Heart left ventricle (tissue), 16 donors: ENCODE data around the gene ZFYVE26. TPM values are rescaled to one million over a fixed set of nuclear protein-coding genes. Genes with fewer than 3 reads are reported as not detected.
"Not testable (repeated sequence)": the region's sequence is repeated elsewhere in the genome, so short reads cannot be mapped to it uniquely, and the experiment has no call there.

Experiments
- ATAC-seq, 4 donors: fragments of 200-7000 bp; cut with Tn5 transposase; one replicate each; pipeline ENCODE4 v1.9.1; 2020 to 2022; ENCODE audit warnings: moderate library complexity in 4 of 4, mild to moderate bottlenecking in 3 of 4, moderate number of reproducible peaks in 1 of 4
- DNase-seq, 5 donors: peaks; one replicate each; pipeline ENCODE4 v3.0.0-alpha.2; 2020
- H3K27ac ChIP-seq, 12 donors: fragments of 200-600 bp; sonication (generic) in 4 of 12; one replicate each; pipeline versions ENCODE4 v1.5.0 to v1.8.0; 2016 to 2022; ENCODE audit warnings: mild to moderate bottlenecking in 2 of 12
- H3K27me3 ChIP-seq, 9 donors: fragments of 200-600 bp; sonication (generic) in 2 of 9; one replicate each; pipeline versions ENCODE4 v1.5.1 to v1.8.0; 2016 to 2022; ENCODE audit warnings: mild to moderate bottlenecking in 3 of 9
- H3K36me3 ChIP-seq, 9 donors: fragments of 200-600 bp; sonication (generic) in 2 of 9; one replicate each; pipeline versions ENCODE4 v1.5.0 to v1.8.0; 2018 to 2022; ENCODE audit warnings: mild to moderate bottlenecking in 2 of 9
- H3K4me1 ChIP-seq, 12 donors: fragments of 200-600 bp; sonication (generic) in 4 of 12; one replicate each; pipeline versions ENCODE4 v1.5.0 to v1.8.0; 2016 to 2022; ENCODE audit warnings: mild to moderate bottlenecking in 3 of 12
- H3K4me3 ChIP-seq, 12 donors: fragments of 200-600 bp; sonication (generic) in 4 of 12; one replicate each; pipeline versions ENCODE4 v1.5.0 to v1.8.0; 2017 to 2022; ENCODE audit warnings: mild to moderate bottlenecking in 9 of 12, moderate library complexity in 4 of 12
- H3K9me3 ChIP-seq, 12 donors: fragments of 200-600 bp; sonication (generic) in 4 of 12; one replicate each; pipeline versions ENCODE4 v1.5.0 to v1.8.0; 2016 to 2022; ENCODE audit warnings: mild to moderate bottlenecking in 1 of 12
- POLR2A ChIP-seq, 2 donors: fragments of 450-650 bp; IDR thresholded peaks; one replicate each; pipeline ENCODE4 v1.6.1; 2017; ENCODE audit warnings: antibody characterized with exemption in 2 of 2, mild to moderate bottlenecking in 2 of 2, moderate library complexity in 2 of 2
- WGBS, 4 donors: extraction: QIAGEN DNeasy Blood & Tissue Kit in 2 of 4; methylation state at CpG; one replicate each; pipeline versions ENCODE4 v1.1.5 to v1.1.7; 2013 to 2018; 5-methylcytosine and 5-hydroxymethylcytosine counted together
- intact Hi-C, 10 donors: fragments of 100-400 bp; cut with DNase I; formaldehyde crosslinking; loops; one replicate each; pipeline versions ENCODE4 v1.11.1 to v1.14.2; 2022
- polyA plus RNA-seq, 2 donors: library from polyadenylated mRNA; stranded (reverse); fragments of 200-250 nt; gene quantifications; one replicate each; pipeline ENCODE4 v1.2.3, GENCODE V29; 2013
- total RNA-seq, 9 donors: library from RNA; depleted of rRNA in 2 of 9; stranded (reverse); fragments of >200 nt in 2 of 9; fragmentation: NEBNext Ultra II Directional in 3 of 9; extraction: Animal tissue kit (Norgen Biotek cat#: 25700) in 3 of 9; gene quantifications; one replicate each; pipeline versions ENCODE4 v1.1.0 to v1.2.4, GENCODE V29; 2016 to 2023
- TF ChIP-seq, protein P1 (sequence below), 12 donors: fragments of 200-600 bp; sonication (generic) in 4 of 12; IDR thresholded peaks; one replicate each; pipeline versions ENCODE4 v1.5.0 to v1.8.0; 2018 to 2022; ENCODE audit warnings: antibody characterized with exemption in 12 of 12, mild to moderate bottlenecking in 5 of 12
- donor health status: ischemic (EF 13 %, LVEDD 7.1; RV severe dilation, severe dysfunction).
- donor health status: healthy with polysubstance abuse.
- donor health status: DM: no; HTN: yes; CAD: no.
- donor health status: DM: no; HTN: no; CAD: no.
- donor health status: ischemic (EF 25% LVEDD 6.9; RV normal size, moderate dysfunction).
- donor health status: ischemic (EF 25% LVEDD 5.7; RV mildly dilated, moderate dysfunction).
- donor health status: healthy.
- donor health status: DM: yes; HTN: yes; CAD: no.
- donor health status: ischemic (EF 35%, LVEDD 5.7; RV mildly dilated, moderate dysfunction).
- donor health status: nonischemic (EF 11% LVEDD 7.7; RV severe dilation, severe dysfunction).
- donor health status: DM: yes; HTN: yes; CAD: no.
- donor health status: PGD.
- donor health status: ischemic (EF 29% LVEDD 5.4; RV normal size, mild dysfunction).
- donor health status: nonischemic (EF 23%, LVEDD 6.1; RV moderate dilation, normal function).

ZFYVE26 gene
- total and polyA plus RNA-seq, 11 donors: 5.1 to 24.1 (median 18.2) TPM

DNA sequence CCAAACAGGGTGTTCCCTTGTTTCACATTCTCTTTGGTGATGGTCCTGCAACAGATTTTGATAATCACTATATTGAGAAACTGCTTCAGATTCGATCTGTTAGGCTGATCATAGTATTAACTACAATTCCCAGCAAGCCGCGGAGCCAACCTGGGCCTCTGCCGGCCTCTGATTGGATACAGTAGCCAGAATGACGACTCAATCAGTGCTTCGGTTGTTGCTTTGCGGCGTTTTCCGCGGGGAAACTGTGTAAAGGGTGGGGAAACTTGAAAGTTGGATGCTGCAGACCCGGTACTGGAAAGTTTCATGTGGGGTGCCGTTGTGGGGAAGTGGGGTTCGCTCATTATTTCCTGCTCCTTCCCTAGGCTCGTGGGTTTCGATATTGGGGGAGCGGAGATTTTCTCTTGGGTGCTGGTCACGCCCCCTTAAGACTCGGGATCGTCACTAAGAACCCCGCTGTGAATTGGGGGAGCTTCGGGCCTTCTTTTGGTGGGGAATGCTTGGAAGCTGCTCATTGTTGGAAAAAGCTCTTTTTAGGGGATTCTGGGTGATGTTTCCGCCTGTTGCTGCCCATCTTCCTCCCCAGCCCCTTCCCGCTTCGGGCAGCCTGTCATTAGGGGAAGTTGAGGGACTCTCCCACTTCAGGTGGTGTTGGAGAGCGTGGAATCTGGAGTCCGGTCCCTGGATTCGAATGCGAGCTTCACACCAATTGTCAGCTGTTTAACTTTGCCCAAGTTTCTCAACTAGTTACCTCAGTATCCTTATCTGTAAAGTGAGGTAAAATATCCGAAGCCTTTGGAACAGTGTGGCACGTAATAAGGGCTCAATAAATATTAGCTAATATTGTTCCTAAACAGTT is 3.4 kb upstream of the ZFYVE26 start, which contains the start of gene RAD51B:
RAD51B (plus strand) TSS at position 217 of the 859 bp plus-strand sequence.
- peaks cover 0 to 46% (median 15%) of the 10 kb centered on the region in 12 donors for H3K4me1 ChIP-seq
- peaks cover 0 to 3% (median 0%) of the 10 kb centered on the region in 9 donors for H3K36me3 ChIP-seq
- WGBS, 4 donors: 1% methylated on average over 28 to 30 of the region's 30 CpGs
- H3K27me3 ChIP-seq: no peaks in the 10 kb centered on the region
- TF ChIP-seq, protein P1, sequence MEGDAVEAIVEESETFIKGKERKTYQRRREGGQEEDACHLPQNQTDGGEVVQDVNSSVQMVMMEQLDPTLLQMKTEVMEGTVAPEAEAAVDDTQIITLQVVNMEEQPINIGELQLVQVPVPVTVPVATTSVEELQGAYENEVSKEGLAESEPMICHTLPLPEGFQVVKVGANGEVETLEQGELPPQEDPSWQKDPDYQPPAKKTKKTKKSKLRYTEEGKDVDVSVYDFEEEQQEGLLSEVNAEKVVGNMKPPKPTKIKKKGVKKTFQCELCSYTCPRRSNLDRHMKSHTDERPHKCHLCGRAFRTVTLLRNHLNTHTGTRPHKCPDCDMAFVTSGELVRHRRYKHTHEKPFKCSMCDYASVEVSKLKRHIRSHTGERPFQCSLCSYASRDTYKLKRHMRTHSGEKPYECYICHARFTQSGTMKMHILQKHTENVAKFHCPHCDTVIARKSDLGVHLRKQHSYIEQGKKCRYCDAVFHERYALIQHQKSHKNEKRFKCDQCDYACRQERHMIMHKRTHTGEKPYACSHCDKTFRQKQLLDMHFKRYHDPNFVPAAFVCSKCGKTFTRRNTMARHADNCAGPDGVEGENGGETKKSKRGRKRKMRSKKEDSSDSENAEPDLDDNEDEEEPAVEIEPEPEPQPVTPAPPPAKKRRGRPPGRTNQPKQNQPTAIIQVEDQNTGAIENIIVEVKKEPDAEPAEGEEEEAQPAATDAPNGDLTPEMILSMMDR (IDR thresholded peaks at IDR 0.05): no peak
- no peak for TF ChIP-seq POLR2A (IDR thresholded peaks at IDR 0.05)
- H3K9me3 ChIP-seq: no peaks in the 10 kb centered on the region
- H3K4me3 ChIP-seq: peak within 1 kb of the TSS; percentile 65 to 92 (median 74)
- H3K27ac ChIP-seq: peak within 1 kb of the TSS in 9 of 12 donors; percentile 26 to 76 (median 51)
- DNase-seq: peak; percentile 84 to 91 (median 88)
- intact Hi-C loops: loop anchor here in 1 of 10 donors (10.0 kb wide), 1 partner anchor 1295 kb away; no protein-coding TSS in a partner anchor
- peak; percentile 79 to 87 (median 86) for ATAC-seq

DNA sequence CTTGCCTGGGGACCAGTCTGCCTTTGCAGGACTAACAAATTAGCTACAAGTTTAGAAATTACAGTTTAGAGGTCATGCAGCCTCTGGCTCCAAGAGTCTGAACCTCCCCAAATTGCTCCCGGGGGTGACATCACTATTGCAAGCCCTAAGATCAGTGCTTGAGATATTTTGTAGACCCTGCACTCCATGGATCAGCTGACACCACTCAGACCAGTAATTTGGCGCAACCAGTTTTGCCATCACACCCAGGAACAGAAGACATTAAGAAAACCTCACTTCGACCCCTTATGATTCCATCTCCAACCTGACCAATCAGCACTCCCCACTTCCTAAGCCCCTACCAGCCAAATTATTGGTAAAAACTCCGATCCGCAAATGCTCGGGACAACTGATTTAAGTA is 2.1 kb upstream of the ZFYVE26 start:
- intact Hi-C loops: not testable (repeated sequence)
- H3K4me3 ChIP-seq: peak overlapping the region in 2 of 12 donors; percentile 73 to 87

DNA sequence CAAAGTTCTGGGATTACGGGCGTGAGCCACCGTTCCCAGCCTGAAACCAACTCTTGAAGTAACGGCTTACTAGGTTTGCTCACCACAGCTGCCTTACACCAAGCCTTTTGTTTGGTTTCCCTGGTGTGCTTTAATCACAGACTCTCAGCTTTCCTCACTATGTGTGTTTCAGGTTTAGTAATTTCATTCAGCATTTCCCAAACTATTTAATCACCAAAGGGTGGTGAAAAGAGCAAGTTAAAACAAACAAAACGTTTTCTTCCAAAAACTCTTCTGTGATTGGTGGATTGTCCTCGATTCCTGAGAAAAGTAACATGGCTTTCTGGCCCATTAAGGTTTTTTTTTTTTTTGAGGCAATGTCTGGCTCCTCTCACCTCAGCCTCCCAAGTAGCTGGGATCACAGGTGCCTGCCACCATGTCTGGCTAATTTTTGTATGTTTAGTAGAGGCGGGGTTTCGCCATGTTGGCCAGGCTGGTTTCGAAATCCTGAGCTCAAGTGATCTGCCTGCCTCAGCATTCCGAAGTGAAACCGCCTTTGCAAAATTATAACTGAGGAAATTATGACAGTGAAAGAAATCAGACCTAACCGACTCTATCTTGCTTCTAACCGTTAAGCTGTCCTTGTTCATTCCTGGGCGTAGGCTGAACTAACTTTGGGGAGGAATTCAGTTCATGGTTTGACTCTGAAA is 1.5 kb upstream of the ZFYVE26 start:
- H3K4me3 ChIP-seq: no peak overlapping the region
- DNase-seq: no peak
- intact Hi-C loops: no loop called here
- no peak for ATAC-seq
- WGBS, 4 donors: 92 to 93% (median 93%) methylated on average over 14 of the region's 14 CpGs
- H3K4me1 ChIP-seq: peaks cover 0 to 54% (median 15%) of the 10 kb centered on the region in 12 donors
- peaks cover 0 to 19% (median 13%) of the 10 kb centered on the region in 9 donors for H3K36me3 ChIP-seq
- TF ChIP-seq, protein P1 (IDR thresholded peaks at IDR 0.05): no peak
- TF ChIP-seq POLR2A (IDR thresholded peaks at IDR 0.05): no peak
- peak overlapping the region in 1 of 12 donors; percentile 67 for H3K27ac ChIP-seq
- H3K27me3 ChIP-seq: no peaks in the 10 kb centered on the region
- H3K9me3 ChIP-seq: no peaks in the 10 kb centered on the region

More for the DNA sequence above, 2.1 kb upstream of the ZFYVE26 start:
- 90 to 96% (median 95%) methylated on average over 6 of the region's 6 CpGs for WGBS, 4 donors
- peak overlapping the region in 1 of 12 donors; percentile 67 for H3K27ac ChIP-seq
- H3K9me3 ChIP-seq, ATAC-seq, DNase-seq, H3K27me3 ChIP-seq: not testable (repeated sequence)
- H3K36me3 ChIP-seq: peaks cover 0 to 13% (median 8%) of the 10 kb centered on the region in 9 donors
- peaks cover 0 to 52% (median 15%) of the 10 kb centered on the region in 12 donors for H3K4me1 ChIP-seq

- Histone ChIP-seq H3K4me3 (peak overlapping the region; percentile 53 to 90 (median 78)), H3K27me3 (no peaks in the 10 kb centered on the region), H3K9me3 (no peaks in the 10 kb centered on the region), H3K27ac (peak overlapping the region in 8 of 12 donors; percentile 16 to 84 (median 72)), H3K36me3 (peaks cover 0 to 40% (median 33%) of the 10 kb centered on the region in 9 donors), H3K4me1 (peaks cover 0 to 52% (median 15%) of the 10 kb centered on the region in 12 donors)
- WGBS, 4 donors: 6 to 8% (median 7%) methylated on average over 14 of the region's 14 CpGs
- DNase-seq: no peak
- intact Hi-C loops: no loop called here
- ATAC-seq: no peak
- no peak for TF ChIP-seq POLR2A (IDR thresholded peaks at IDR 0.05)
- TF ChIP-seq, protein P1 (IDR thresholded peaks at IDR 0.05): no peak
Measured at GRCh38 chr14:67815573-67816225, 691 bp downstream of the ZFYVE26 start.
